ENCODE results near the gene RUNX1. TPM values are rescaled to one million over a fixed set of nuclear protein-coding genes. Genes with fewer than 3 reads are reported as not detected.

Gene RUNX1
- total and polyA plus RNA-seq, 10 of the 15 experiments (the other 5 are each of a cell fraction or from before 2014, with no cell fraction given): 0.90 to 15.2 (median 4.1) TPM

GRCh38 chr21:34999397-34999941 lies 49.6 kb downstream of the RUNX1 start:
- no peak overlapping the region for H3K4me3 ChIP-seq
- POLR2A ChIA-PET: no interaction called here
- no peaks in the 10 kb centered on the region; the same call in 1 of the 2 replicates for H4K20me1 ChIP-seq (ENCODE audit: control insufficient read depth, insufficient read depth)
- TF ChIP-seq SMC3 (IDR thresholded peaks at IDR 0.05; ENCODE audit: borderline replicate concordance, low read length) (no peak), CEBPZ (IDR thresholded peaks at IDR 0.05; ENCODE audit: low read depth, low read length) (no peak), ZNF622 (IDR thresholded peaks at IDR 0.05) (no peak), PBX3 (IDR thresholded peaks at IDR 0.05; ENCODE audit: insufficient replicate concordance, low read depth, low read length) (no peak), EGR1 (IDR thresholded peaks at IDR 0.05; ENCODE audit: borderline replicate concordance in 1 of 2, low read depth in 2 of 2, low read length in 2 of 2) (no peak), CREM (IDR thresholded peaks at IDR 0.05; ENCODE audit: low read depth) (no peak), E4F1 (IDR thresholded peaks at IDR 0.05; ENCODE audit: borderline replicate concordance, partially characterized antibody) (no peak), KDM1A (IDR thresholded peaks at IDR 0.05; ENCODE audit: borderline replicate concordance) (no peak), ZNF687 (IDR thresholded peaks at IDR 0.05) (no peak), TCF7 (IDR thresholded peaks at IDR 0.05; ENCODE audit: borderline replicate concordance) (no peak), E2F4 (IDR thresholded peaks at IDR 0.05; ENCODE audit: low read depth, low read length) (no peak), SP1 (IDR thresholded peaks at IDR 0.05; ENCODE audit: low read depth, low read length) (no peak)

More at GRCh38 chr21:34999397-34999941, 49.6 kb downstream of the RUNX1 start:
- DNase-seq (ENCODE audit: low read depth, low spot score) (no peak), FAIRE-seq (no peak), ATAC-seq (no peak)
- ChIA-PET RAD21 (ENCODE audit: unreplicated experiment) (no interaction called here), SMC1A (ENCODE audit: uncharacterized antibody, unreplicated experiment) (no interaction called here), CTCF (no interaction called here)
- Histone ChIP-seq H2AFZ (ENCODE audit: control insufficient read depth, low read depth, low read length) (no peak overlapping the region), H3K36me3 (ENCODE audit: control insufficient read depth in 2 of 2, insufficient read depth in 2 of 2, low read length in 1 of 2) (no peaks in the 10 kb centered on the region), H3K4me2 (ENCODE audit: control insufficient read depth, insufficient read depth) (no peak overlapping the region), H3K4me1 (ENCODE audit: control insufficient read depth, insufficient read depth, low read length) (no peaks in the 10 kb centered on the region), H3K9me3 (replicated peaks; ENCODE audit: control insufficient read depth, insufficient read depth, low read length) (no peaks in the 10 kb centered on the region), H3K79me2 (ENCODE audit: control insufficient read depth, insufficient read depth, low read length) (no peaks in the 10 kb centered on the region), H3K27ac (ENCODE audit: control insufficient read depth, insufficient read depth) (no peak overlapping the region), H3K27me3 (replicated peaks in 1 of 2; ENCODE audit: control insufficient read depth in 2 of 2, insufficient read depth in 2 of 2, low read length in 1 of 2) (no peaks in the 10 kb centered on the region), H3K9ac (ENCODE audit: control insufficient read depth, insufficient read depth, low read length) (no peak overlapping the region)
- intact Hi-C loops (cut with micrococcal nuclease; ENCODE audit: unreplicated experiment) (no loop called here), in situ Hi-C loops (cut with MboI) (no loop called here)
- BruUV-seq (replicated peaks): no TSS peak
- WGBS (ENCODE audit: insufficient coverage, insufficient replicate concordance, low lambda C conversion rate, missing lambda C conversion rate): 70% methylated on average over 10 of the region's 10 CpGs

Measured in GM12878 (cell line).